K562 (cell line): ENCODE measurements around the gene ST3GAL3. TPM values are rescaled to one million over a fixed set of nuclear protein-coding genes. Genes with fewer than 3 reads are reported as not detected.

ENCODE experiments used
- ARNT ChIP-seq, 2 experiments: fragments of 450-650 bp; IDR thresholded peaks; 2 replicates each; pipeline ENCODE4 v1.6.1; 2016; ENCODE audit warnings: mild to moderate bottlenecking in 1 of 2
- BDP1 ChIP-seq: IDR thresholded peaks from 3 replicates; pipeline ENCODE4 v1.6.1; 2011; ENCODE audit not compliant: insufficient read length, insufficient read depth
- CHD7 ChIP-seq: fragments of 200-600 bp; sonication (generic); IDR thresholded peaks from one replicate; pipeline ENCODE4 v1.6.1; 2012; ENCODE audit warnings: mild to moderate bottlenecking, low read depth, low read length, inconsistent platforms
- ZBTB34 ChIP-seq: fragments of 250-450 bp; sonication (Bioruptor Pico); IDR thresholded peaks from 2 replicates; pipeline ENCODE4 v1.8.0; 2021; ENCODE audit warnings: mild to moderate bottlenecking, moderate library complexity
- polyA plus RNA-seq, 8 experiments: library from polyadenylated mRNA; depleted of rRNA in 4 of 8; stranded (reverse) in 5 of 8; unstranded in 3 of 8; fragments of >200 nt; fragmentation: Nextera tagmentation in 2 of 8; fragmentation: Illumina TruSeq in 1 of 8; extraction: Ambion mirVana in 2 of 8; extraction: Trizol in 1 of 8; gene quantifications; 2 replicates each; pipeline versions ENCODE4 v1.2.1 to v1.2.3, GENCODE V29; 2011 to 2014; ENCODE audit warnings: inconsistent platforms in 1 of 8, missing spikeins in 1 of 8
- total RNA-seq, 7 experiments: library from RNA; depleted of rRNA in 6 of 7; stranded (reverse); fragments of >200 nt in 6 of 7; fragmentation: Illumina TruSeq in 2 of 7; extraction: Trizol in 2 of 7; gene quantifications; 2 replicates each; pipeline versions ENCODE4 v1.2.1 to v1.2.3, GENCODE V29; 2011 to 2021; ENCODE audit warnings: low replicate concordance in 1 of 7

ST3GAL3 gene
- total and polyA plus RNA-seq, 9 of the 15 experiments (the other 6 are each of a cell fraction or from before 2014, with no cell fraction given): 1.2 to 18.9 (median 11.0) TPM

GRCh38 chr1:43776043-43776761 lies 68.9 kb downstream of the ST3GAL3 start (continued):
- TF ChIP-seq CHD7: no peak
- TF ChIP-seq BDP1: no peak
- no peak for TF ChIP-seq ARNT (IDR thresholded peaks at IDR 0.05)
- no peak for TF ChIP-seq ZBTB34 (CRISPR knock-in tag)
- TF ChIP-seq, all 486 proteins: peak for 30
